ENCODE results near the gene TPM4.

DNA sequence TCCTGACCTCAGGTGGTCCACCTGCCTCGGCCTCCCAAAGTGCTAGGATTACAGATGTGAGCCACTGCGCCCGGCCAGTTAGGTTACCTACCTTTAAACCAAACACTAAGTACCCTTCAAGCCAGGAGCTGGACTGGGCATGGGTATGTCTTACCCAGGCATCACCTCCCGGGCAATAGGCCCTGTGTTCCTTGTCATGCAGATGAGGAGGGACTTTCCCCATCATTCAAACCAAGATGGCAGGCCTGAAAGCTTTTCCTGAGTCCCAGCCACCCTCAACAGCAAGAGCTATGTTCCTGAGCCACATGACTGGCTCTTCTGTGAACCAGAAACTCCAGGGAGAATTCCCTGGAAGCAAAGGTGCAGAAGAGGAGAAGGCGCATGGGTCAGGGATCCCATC, 44.8 kb downstream of the TPM4 start:
- TF ChIP-seq, protein P1, sequence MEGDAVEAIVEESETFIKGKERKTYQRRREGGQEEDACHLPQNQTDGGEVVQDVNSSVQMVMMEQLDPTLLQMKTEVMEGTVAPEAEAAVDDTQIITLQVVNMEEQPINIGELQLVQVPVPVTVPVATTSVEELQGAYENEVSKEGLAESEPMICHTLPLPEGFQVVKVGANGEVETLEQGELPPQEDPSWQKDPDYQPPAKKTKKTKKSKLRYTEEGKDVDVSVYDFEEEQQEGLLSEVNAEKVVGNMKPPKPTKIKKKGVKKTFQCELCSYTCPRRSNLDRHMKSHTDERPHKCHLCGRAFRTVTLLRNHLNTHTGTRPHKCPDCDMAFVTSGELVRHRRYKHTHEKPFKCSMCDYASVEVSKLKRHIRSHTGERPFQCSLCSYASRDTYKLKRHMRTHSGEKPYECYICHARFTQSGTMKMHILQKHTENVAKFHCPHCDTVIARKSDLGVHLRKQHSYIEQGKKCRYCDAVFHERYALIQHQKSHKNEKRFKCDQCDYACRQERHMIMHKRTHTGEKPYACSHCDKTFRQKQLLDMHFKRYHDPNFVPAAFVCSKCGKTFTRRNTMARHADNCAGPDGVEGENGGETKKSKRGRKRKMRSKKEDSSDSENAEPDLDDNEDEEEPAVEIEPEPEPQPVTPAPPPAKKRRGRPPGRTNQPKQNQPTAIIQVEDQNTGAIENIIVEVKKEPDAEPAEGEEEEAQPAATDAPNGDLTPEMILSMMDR (IDR thresholded peaks at IDR 0.05): no peak
- TF ChIP-seq POLR2A (IDR thresholded peaks at IDR 0.05): no peak
- no peak for TF ChIP-seq POLR2AphosphoS5 (IDR thresholded peaks at IDR 0.05)

Measured in prostate gland (tissue), 2 donors.